Stimulated activated CD8-positive, alpha-beta memory T cell treated with anti-CD3 and anti-CD28 coated beads, Interleukin-4, amount 100 ng/mL, for 4 hours (primary cell): ENCODE data around the gene TIGAR.

Experiments
- DNase-seq, 2 donors: peaks; one replicate each; pipeline ENCODE4 v3.0.0-alpha.2; 2020; ENCODE audit warnings: low read depth in 2 of 2, low spot score in 1 of 2

TIGAR gene

DNA sequence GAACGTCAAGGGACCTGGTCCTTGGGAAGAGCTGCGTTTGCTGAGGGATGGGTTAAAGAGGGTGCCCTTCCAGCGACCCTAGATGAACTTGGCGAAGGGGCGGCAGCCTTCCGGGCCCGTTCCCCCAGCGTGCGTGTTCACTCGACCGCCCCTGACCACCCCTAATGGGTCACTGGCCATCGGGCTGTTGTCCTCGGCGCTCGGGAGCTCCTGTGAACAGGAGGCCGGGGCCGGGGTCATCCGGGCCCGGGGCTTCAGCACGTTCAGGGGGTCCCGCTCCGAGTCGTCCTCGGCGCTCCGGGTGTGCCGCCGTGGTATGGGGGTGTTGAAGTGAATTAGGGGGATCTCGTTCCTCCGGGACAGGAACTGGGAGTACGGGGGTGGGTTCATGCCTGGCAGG is 49.3 kb downstream of the TIGAR start:
- DNase-seq: no peak

DNA sequence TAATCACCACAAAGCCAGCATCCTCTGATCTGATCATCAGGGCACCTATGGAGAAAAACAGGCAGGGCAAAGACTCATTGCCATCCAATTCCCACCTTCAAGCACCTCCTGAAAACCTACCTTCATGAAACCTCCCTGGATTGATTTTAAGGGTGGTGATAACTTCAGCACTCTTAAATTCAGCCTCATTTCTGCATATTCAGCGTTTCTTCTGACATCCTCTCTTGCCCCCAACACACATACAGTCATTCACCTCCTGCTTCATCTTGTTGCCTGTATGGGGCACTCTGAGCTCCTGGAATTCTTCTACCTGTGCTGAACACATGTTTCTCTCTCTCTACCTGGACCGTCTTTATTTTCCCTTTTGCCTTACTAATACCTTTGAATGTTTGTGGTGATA is 51.6 kb downstream of the TIGAR start:
- DNase-seq: no peak

DNA sequence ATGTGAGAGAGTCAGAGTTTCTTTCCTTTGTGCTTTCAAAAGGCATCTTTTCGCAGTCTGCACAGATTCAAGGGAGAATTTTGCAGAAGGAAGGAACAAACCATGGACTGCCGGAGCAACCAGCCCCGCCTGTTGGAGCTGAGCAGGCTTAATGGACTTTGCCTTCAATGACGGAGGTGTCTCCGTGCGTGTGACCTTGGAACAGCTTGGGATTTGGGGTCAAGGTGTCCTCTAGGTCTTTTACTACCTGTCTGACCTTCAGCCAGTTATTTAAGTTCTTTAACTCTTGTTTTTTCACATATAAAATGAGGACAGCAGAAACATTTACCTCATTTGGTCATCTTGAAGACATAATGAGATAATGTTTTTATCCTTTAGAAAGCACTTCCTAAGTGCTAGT is 54.4 kb downstream of the TIGAR start:
- DNase-seq: no peak

DNA sequence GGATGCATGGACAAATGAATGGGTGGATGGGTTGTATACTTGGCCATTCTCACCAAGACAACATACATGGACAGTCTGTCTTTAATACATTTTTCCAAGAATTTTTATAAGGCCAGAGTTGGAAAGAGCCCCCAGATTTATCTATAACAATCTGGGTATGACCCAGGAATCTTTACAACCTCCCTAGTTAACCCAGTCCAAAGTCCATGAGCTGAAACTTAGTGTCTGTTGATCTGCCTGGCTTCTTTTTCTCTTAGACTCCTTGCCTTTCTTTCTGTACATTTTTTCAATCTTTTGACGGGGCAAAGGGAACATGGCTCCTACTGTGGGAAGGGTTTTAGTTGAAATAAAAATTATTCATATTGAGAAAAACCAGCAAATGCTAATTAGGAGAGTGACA is 57.8 kb downstream of the TIGAR start:
- DNase-seq: no peak

DNA sequence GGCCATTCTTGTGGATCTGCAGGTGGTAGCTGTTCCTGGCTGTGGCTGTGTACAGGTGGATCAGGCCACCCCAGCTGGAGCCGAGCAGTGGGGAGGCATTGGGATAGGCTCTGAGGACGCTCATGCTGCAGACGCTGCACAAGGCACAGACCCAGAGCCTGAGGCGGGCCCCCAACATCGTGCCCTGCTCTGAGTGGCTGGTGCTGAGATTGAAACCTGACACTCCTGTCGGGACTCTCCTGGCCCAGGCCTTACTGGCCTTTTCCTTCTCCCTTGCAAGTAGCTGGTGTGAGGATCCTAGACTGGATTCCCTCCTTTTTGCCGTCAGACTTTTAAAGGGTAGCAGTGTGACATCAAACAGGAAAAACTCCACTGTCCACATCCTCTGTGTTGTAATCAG is 58.4 kb downstream of the TIGAR start, which contains the start of gene FGF23:
FGF23 (minus strand) TSS at position 308 of the 400 bp plus-strand sequence; CDS start at position 178, 130 bp downstream.
- no peak for DNase-seq

DNA sequence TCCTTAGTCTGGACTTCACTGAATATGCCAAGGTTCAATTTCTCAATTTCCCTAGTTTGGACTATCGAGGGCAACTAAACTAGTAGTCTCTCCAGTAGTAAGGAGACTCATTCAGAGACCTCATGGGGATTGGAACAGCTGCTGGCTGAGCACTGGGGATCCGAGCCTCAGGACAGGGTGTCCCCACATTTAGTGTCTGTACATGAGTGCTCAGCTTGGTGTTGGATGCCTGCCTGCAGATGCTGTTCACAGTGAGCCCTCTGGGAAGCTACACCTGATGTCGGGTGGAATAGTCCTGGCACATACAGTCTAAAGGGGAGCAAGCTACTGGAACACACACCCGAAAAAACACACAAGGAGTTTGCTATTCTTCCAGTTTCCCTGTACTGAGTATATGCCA is 59.3 kb downstream of the TIGAR start:
- DNase-seq: no peak

DNA sequence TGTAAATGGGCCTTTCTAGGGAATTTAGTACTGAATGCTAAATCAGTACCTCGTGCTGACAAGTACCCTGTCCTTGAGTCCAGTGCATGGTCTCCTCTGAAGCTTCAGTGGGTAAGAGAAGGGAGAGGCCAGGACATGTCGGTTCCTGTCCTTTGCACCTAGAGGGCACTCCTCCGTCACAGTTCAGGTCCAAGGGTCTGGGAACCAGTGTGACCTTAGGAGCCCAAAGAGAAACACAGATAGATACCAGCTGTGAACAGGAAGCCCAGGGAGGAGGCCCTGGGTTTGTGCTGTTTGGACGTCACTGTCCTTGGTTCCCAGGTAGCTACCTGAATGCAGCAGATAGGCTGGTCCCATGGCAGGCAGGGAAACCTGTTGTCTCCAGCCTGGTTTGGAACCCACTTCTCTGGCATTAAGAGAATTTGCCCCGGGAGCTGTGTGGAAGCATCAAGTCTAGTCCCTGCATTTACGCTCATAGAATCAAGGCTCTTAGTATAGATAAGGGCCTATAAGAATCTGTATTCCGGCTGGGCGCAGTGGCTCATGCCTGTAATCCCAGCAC is 62.4 kb downstream of the TIGAR start:
- no peak for DNase-seq

DNA sequence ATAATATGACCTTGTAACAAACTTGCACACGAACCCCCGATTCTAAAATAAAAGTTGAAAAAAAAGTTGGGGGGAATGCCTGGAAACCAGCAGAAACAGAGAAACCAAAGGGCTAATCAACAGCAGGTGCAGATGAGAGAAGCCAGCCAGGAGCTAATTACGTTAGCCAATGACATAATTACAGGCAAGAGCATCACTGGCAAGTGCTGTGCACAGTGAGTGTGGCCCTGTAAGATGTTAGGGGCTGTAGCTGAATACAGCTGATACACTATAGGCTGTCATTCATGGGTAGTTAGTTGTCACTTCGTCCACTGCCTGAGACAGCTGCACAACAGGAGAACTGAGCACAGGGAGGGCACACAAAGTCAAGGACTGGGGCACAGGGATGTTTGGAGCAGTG is 65.8 kb downstream of the TIGAR start:
- no peak for DNase-seq

DNA sequence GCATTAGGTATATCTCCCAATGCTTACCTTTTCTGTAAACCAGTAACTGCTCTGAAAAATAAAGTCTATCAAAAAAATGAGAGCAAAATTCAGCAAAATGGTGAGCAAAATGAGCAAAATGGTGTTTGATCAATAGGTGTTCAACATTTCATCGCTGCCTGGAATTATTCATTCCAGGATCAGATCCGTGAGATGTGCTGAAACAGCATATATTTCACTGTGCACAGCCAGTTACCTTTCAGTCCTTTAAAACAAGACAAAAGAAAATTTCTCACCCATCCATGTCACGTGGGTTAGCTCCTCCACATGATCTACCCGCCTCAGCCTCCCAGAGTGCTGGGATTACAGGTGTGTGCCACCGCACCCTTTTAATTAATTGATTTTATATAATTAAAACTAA is 66.6 kb downstream of the TIGAR start:
- no peak for DNase-seq

DNA sequence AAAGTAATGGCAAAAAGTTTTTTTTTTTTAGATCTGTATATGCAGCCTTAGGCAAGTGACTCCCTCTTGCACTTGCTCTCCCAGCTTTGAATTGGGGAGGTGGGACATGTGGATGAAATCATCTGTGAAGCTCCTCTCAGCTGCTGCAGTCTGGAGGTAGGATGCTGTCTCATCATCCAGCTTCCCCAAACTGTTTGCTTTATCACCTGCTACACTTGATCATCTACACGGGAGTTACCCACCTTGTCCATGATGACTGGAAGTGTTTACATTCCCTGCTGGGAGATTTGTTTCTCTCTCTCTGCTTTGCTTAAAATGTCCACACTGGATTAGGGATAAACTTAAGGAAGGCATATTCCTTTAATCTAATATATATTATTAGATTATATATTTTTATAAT is 67.0 kb downstream of the TIGAR start:
- DNase-seq: no peak

DNA sequence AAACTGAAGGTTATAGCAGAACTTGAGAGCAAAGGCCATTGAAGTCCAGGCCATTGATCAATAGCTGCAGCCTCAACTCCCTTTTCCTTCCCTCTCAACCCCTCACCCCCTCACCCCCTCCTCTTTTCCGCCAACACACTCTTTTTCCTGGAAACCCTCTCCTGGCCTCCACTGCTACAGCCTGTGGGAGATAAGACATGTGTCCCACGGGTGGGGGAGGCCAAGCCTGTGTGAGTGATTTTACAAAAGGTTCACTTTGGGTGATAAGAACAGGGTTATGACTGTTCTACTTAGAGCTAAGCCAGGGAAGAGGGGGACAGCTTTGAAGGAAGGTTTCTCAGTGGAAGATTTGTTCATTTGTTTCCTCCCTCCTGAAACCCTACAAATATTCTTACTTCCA is 67.6 kb downstream of the TIGAR start:
- DNase-seq: no peak

DNA sequence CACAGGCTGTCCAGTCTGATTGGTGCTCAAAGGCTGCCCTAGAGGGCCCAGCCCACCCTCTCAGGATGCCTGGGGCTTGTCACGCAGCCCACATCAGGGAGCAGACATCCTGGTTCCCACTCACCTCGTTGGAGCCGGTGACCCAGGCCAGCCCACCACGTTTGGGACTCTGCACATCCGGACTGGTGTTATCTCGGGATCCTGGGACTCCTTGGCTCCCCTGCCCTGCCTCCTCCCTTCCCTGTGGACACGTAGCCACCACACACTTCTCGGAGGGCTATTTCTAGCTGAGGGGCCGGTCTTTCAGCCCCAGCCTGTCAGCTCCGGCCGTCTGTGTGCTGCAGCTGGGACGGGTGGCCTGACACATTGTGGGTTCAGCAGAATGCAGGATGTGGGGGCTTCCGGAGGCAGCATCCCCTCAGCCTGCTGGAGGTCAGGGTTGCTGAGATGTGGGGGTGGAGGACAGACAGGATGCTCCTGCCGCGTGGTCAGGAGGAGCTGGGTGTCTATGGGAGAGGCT is 71.3 kb downstream of the TIGAR start:
- DNase-seq: no peak

DNA sequence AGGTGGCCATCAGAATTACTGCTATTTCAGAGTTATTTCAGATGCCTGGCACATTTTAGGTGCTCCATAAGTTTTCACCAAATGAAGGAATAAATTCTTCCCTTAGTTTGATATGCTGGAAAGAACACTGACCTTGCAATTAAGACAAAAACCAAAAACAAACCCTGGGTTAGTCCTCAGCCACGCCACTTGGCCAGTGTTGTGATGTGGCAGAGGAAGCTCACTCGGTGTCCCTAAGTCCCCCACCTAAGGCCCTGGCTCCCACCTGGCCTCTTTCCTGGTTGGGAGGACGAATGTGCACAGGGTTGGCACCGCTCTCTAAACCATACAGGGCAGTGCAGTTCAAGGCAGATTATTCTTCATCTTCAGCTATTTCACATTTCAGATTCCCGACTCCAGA is 72.2 kb downstream of the TIGAR start:
- DNase-seq: no peak

DNA sequence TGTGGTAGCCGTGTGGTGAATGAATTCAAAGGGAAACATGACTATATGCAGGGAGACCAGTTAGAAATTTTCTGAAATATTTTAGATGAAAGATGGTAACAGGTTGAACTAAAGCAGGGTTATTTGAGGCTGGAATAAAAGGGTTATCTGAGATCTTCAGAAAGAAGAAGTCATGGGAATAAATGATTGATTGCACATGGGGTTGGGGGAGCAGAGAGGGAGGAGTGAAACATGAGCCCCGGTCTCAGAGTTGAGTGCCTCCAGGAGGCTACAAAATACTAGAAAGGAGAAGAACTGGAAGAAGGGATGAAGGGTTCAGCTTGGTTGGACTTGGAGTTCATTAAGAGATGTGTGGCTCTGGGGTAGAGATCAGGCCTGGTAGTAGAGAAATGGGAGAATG is 74.8 kb downstream of the TIGAR start:
- DNase-seq: no peak

DNA sequence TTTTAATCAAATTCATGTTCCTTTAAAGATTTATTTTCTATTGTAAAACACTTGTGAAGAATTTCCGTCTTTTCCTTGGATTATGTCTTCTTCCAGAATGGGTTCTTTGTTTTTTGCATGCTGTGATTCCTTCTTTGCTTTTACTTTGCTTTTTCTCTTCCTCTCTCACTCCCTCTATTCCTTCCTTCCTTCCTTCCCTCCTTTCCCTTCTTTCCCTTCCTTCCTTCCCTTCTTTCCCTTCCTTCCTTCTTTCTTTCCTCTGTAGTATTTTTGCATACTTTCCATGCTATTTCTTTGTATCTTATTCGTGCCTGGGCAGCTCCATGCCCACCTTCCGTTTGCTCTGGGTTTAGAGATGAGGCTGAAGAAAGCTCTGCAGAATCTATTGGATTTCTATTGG is 80.1 kb downstream of the TIGAR start:
- no peak for DNase-seq

DNA sequence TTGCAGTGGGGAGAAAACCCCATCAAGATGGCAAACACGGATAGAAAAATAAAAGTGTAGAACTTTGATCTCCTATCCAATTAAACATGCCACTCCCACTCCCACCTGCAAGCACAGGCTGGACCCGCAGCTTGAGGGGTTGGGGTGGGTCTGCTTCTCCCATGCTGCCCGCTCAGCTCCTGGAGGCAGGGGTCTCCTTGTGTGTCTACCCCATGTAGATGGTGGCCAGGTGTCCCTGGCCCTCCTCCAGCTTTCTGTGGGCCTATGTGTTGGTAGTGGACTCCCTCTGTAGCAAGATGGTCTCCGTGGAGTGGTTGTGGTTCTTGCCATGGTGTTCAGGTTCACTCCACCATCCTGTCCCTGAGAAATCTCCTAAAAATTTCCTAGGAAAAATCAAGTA is 82.0 kb downstream of the TIGAR start:
- no peak for DNase-seq
